MM.1S (cell line): Measurements from ENCODE around the gene CLTA.

ENCODE experiments used
- EZH2 ChIP-seq: fragments of 300-600 bp; sonication (generic); optimal IDR thresholded peaks from 2 replicates; pipeline ENCODE3; 2017; ENCODE audit warnings: low read depth, mild to moderate bottlenecking, antibody characterized with exemption, low read length, mixed read lengths
- EZH2phosphoT487 ChIP-seq: fragments of 300-600 bp; sonication (generic); IDR thresholded peaks from 2 replicates; pipeline ENCODE4 v1.6.1; 2018; ENCODE audit warnings: antibody characterized with exemption, low read length
- TF ChIP-seq, protein P1 (sequence below): fragments of 300-600 bp; sonication (generic); IDR thresholded peaks from 2 replicates; pipeline ENCODE4 v1.5.1; 2016; ENCODE audit warnings: antibody characterized with exemption, low read length, mixed read lengths

DNA sequence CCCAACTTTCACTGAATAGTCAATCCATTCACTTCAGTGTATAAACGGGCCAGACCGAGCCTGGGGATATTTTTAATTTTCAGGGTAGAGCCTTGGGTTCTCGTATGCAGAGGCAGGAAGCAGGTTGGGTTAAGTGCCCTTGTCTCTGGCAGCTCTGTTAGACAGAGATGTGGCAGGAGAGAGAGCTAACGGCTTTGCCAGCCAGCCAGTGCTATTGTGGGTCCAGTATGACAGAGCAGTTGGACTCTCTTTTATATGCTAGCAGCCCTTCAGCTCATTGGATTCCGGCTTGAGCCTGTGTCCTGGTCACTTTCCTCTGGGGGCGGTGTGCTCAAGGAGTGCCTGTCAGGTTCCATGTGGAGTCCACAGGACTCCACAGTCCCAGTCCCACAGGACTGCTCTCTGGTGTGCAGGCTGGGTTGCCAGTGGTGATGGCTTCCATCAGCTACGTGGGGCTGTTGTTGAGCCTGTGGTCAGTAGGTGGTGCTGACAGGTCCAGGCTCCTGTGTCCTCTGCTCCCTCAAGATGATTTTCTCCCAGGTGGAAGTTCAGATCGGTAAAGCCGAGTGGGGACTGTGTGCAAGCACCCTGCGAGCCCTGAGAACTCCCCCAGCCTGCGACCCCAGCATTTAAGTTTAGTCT is 14.3 kb downstream of the CLTA start:
- TF ChIP-seq, protein P1, sequence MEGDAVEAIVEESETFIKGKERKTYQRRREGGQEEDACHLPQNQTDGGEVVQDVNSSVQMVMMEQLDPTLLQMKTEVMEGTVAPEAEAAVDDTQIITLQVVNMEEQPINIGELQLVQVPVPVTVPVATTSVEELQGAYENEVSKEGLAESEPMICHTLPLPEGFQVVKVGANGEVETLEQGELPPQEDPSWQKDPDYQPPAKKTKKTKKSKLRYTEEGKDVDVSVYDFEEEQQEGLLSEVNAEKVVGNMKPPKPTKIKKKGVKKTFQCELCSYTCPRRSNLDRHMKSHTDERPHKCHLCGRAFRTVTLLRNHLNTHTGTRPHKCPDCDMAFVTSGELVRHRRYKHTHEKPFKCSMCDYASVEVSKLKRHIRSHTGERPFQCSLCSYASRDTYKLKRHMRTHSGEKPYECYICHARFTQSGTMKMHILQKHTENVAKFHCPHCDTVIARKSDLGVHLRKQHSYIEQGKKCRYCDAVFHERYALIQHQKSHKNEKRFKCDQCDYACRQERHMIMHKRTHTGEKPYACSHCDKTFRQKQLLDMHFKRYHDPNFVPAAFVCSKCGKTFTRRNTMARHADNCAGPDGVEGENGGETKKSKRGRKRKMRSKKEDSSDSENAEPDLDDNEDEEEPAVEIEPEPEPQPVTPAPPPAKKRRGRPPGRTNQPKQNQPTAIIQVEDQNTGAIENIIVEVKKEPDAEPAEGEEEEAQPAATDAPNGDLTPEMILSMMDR, result no peak
- no peak for TF ChIP-seq EZH2
- TF ChIP-seq EZH2phosphoT487, result no peak
